ENCODE data around the gene GALNT9. TPM values are rescaled to one million over a fixed set of nuclear protein-coding genes. Genes with fewer than 3 reads are reported as not detected.

GALNT9 gene
- polyA plus RNA-seq, 1 donor from 2014 or later = 13.5 TPM

DNA sequence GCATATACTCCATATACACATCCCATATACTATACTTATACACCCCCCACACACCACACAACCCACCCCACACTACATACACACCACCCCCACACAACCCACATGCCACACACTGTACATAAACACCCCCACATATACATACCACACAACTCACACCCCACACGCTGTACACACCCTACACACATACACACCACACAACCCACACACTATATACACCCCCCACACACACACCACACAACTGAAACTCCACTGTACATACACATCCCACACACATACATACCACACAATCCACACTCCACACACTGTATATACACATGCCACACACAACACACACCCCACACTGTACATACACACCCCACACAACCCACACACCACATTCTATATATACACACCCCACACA, 104.2 kb downstream of the GALNT9 start:
- no peak overlapping the region for H3K4me3 ChIP-seq (ENCODE audit: low read length)
- H3F3A ChIP-seq (ENCODE audit: insufficient read depth, low read length, poor library complexity, severe bottlenecking) = no peaks in the 10 kb centered on the region
- no peaks in the 10 kb centered on the region for H3K79me2 ChIP-seq (replicated peaks; ENCODE audit: insufficient read depth, low read length)
- no peaks in the 10 kb centered on the region for H3K27me3 ChIP-seq (ENCODE audit: insufficient read depth, low read depth, low read length)
- no peak overlapping the region for H3K27ac ChIP-seq (ENCODE audit: low read length)
- H2AFZ ChIP-seq (ENCODE audit: low read depth, low read length) = no peak overlapping the region
- H3K9ac ChIP-seq (ENCODE audit: low read length) = no peak overlapping the region
- H4K20me1 ChIP-seq (ENCODE audit: insufficient read depth) = no peaks in the 10 kb centered on the region
- H3K4me2 ChIP-seq (ENCODE audit: low read length) = no peak overlapping the region
- no peaks in the 10 kb centered on the region for H3K36me3 ChIP-seq (ENCODE audit: insufficient read depth, low read length)
- TF ChIP-seq, protein P1, sequence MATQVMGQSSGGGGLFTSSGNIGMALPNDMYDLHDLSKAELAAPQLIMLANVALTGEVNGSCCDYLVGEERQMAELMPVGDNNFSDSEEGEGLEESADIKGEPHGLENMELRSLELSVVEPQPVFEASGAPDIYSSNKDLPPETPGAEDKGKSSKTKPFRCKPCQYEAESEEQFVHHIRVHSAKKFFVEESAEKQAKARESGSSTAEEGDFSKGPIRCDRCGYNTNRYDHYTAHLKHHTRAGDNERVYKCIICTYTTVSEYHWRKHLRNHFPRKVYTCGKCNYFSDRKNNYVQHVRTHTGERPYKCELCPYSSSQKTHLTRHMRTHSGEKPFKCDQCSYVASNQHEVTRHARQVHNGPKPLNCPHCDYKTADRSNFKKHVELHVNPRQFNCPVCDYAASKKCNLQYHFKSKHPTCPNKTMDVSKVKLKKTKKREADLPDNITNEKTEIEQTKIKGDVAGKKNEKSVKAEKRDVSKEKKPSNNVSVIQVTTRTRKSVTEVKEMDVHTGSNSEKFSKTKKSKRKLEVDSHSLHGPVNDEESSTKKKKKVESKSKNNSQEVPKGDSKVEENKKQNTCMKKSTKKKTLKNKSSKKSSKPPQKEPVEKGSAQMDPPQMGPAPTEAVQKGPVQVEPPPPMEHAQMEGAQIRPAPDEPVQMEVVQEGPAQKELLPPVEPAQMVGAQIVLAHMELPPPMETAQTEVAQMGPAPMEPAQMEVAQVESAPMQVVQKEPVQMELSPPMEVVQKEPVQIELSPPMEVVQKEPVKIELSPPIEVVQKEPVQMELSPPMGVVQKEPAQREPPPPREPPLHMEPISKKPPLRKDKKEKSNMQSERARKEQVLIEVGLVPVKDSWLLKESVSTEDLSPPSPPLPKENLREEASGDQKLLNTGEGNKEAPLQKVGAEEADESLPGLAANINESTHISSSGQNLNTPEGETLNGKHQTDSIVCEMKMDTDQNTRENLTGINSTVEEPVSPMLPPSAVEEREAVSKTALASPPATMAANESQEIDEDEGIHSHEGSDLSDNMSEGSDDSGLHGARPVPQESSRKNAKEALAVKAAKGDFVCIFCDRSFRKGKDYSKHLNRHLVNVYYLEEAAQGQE (IDR thresholded peaks at IDR 0.05; ENCODE audit: borderline replicate concordance) = no peak
- TF ChIP-seq MXI1 (conservative IDR thresholded peaks at IDR 0.05; ENCODE audit: poor library complexity, severe bottlenecking) = no peak
- no peak for TF ChIP-seq RAD21 (conservative IDR thresholded peaks at IDR 0.05)
- no peak for TF ChIP-seq EZH2 (IDR thresholded peaks at IDR 0.05; ENCODE audit: borderline replicate concordance, insufficient read depth, low read length, poor library complexity, severe bottlenecking)
- no peak for TF ChIP-seq EP300 (conservative IDR thresholded peaks at IDR 0.05; ENCODE audit: poor library complexity, severe bottlenecking)
- no peak for TF ChIP-seq TAF1 (IDR thresholded peaks at IDR 0.05; ENCODE audit: low read depth)
- TF ChIP-seq, protein P2, sequence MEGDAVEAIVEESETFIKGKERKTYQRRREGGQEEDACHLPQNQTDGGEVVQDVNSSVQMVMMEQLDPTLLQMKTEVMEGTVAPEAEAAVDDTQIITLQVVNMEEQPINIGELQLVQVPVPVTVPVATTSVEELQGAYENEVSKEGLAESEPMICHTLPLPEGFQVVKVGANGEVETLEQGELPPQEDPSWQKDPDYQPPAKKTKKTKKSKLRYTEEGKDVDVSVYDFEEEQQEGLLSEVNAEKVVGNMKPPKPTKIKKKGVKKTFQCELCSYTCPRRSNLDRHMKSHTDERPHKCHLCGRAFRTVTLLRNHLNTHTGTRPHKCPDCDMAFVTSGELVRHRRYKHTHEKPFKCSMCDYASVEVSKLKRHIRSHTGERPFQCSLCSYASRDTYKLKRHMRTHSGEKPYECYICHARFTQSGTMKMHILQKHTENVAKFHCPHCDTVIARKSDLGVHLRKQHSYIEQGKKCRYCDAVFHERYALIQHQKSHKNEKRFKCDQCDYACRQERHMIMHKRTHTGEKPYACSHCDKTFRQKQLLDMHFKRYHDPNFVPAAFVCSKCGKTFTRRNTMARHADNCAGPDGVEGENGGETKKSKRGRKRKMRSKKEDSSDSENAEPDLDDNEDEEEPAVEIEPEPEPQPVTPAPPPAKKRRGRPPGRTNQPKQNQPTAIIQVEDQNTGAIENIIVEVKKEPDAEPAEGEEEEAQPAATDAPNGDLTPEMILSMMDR (IDR thresholded peaks at IDR 0.05; ENCODE audit: poor library complexity, severe bottlenecking) = no peak
- TF ChIP-seq SMC3 (conservative IDR thresholded peaks at IDR 0.05; ENCODE audit: poor library complexity) = no peak
- no peak for TF ChIP-seq POLR2AphosphoS5 (IDR thresholded peaks at IDR 0.05)
- H3K9me2 ChIP-seq (ENCODE audit: insufficient read depth, low read length) = no peaks in the 10 kb centered on the region
- H3K9me3 ChIP-seq (ENCODE audit: low read length) = no peaks in the 10 kb centered on the region

DNA sequence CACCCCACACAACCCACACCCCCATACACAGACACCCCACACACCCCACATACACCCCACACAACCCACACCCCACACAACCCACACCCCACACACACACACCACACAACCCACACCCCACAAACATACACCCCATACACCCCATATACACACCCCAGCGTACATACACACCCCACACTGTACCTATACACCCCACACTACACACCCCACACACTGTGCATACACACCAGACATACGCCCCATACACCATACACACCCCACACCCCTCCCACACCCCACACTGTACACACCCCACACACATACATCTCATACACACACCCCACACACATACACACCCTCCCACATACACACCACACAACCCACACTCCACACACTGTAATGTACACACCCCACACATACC, 104.9 kb downstream of the GALNT9 start:
- Histone ChIP-seq H3K4me2 (ENCODE audit: low read length) (no peak overlapping the region), H3K27ac (ENCODE audit: low read length) (no peak overlapping the region), H3K27me3 (ENCODE audit: insufficient read depth, low read depth, low read length) (no peaks in the 10 kb centered on the region), H3K36me3 (ENCODE audit: insufficient read depth, low read length) (no peaks in the 10 kb centered on the region), H3F3A (ENCODE audit: insufficient read depth, low read length, poor library complexity, severe bottlenecking) (no peaks in the 10 kb centered on the region), H3K9me3 (ENCODE audit: low read length) (no peaks in the 10 kb centered on the region), H3K9me2 (ENCODE audit: insufficient read depth, low read length) (no peaks in the 10 kb centered on the region), H3K9ac (ENCODE audit: low read length) (no peak overlapping the region), H3K79me2 (replicated peaks; ENCODE audit: insufficient read depth, low read length) (no peaks in the 10 kb centered on the region), H2AFZ (ENCODE audit: low read depth, low read length) (no peak overlapping the region), H4K20me1 (ENCODE audit: insufficient read depth) (no peaks in the 10 kb centered on the region), H3K4me3 (ENCODE audit: low read length) (no peak overlapping the region)
- no peak for TF ChIP-seq MXI1 (conservative IDR thresholded peaks at IDR 0.05; ENCODE audit: poor library complexity, severe bottlenecking)
- no peak for TF ChIP-seq SMC3 (conservative IDR thresholded peaks at IDR 0.05; ENCODE audit: poor library complexity)
- TF ChIP-seq EZH2 (IDR thresholded peaks at IDR 0.05; ENCODE audit: borderline replicate concordance, insufficient read depth, low read length, poor library complexity, severe bottlenecking) = no peak
- no peak for TF ChIP-seq POLR2AphosphoS5 (IDR thresholded peaks at IDR 0.05)
- no peak for TF ChIP-seq TAF1 (IDR thresholded peaks at IDR 0.05; ENCODE audit: low read depth)
- TF ChIP-seq, protein P1 (IDR thresholded peaks at IDR 0.05; ENCODE audit: borderline replicate concordance) = no peak
- TF ChIP-seq RAD21 (conservative IDR thresholded peaks at IDR 0.05) = no peak
- no peak for TF ChIP-seq EP300 (conservative IDR thresholded peaks at IDR 0.05; ENCODE audit: poor library complexity, severe bottlenecking)
- TF ChIP-seq, protein P2 (IDR thresholded peaks at IDR 0.05; ENCODE audit: poor library complexity, severe bottlenecking) = no peak
